ENCODE data around the gene LYPD5. TPM values are rescaled to one million over a fixed set of nuclear protein-coding genes. Genes with fewer than 3 reads are reported as not detected.

Gene LYPD5
- total RNA-seq, 4 donors from 2014 or later = 2.1 to 5.2 (median 2.6) TPM; not detected in 1

- no peaks in the 10 kb centered on the region for H3K27me3 ChIP-seq
- no peak overlapping the region for H3K4me3 ChIP-seq
- no peaks in the 10 kb centered on the region for H3K9me3 ChIP-seq
- H3K27ac ChIP-seq = no peak overlapping the region
- 40 to 61% methylated on average over 4 to 6 of the region's 6 CpGs for WGBS, 2 donors (ENCODE audit: low coverage in 1 of 2)
- no peak for DNase-seq
- H3K36me3 ChIP-seq = no peaks in the 10 kb centered on the region
- H3K4me1 ChIP-seq = no peaks in the 10 kb centered on the region
- TF ChIP-seq EP300 (IDR thresholded peaks at IDR 0.05; ENCODE audit: low read depth) = no peak
- TF ChIP-seq POLR2A (IDR thresholded peaks at IDR 0.05) = no peak
- no peak for TF ChIP-seq CTCF (IDR thresholded peaks at IDR 0.05)
- no peak for TF ChIP-seq POLR2AphosphoS5 (IDR thresholded peaks at IDR 0.05)
- in situ Hi-C loops (cut with MboI; ENCODE audit: low pct_ligation_motif_present in 1 of 4, low pct_unique_long_range_greater_than_20kb in 1 of 4, low sequenced_read_pairs in 3 of 4) (loop anchor here in 1 of 4 donors (25.0 kb wide), 1 partner anchor 375 kb away; no protein-coding TSS in a partner anchor), intact Hi-C loops (cut with DNase I; ENCODE audit: low total_unique reads) (no loop called here)
These were observed 10.4 kb upstream of the LYPD5 start for GRCh38 chr19:43812688-43813087.

GRCh38 chr19:43812259-43812658 lies 10.0 kb upstream of the LYPD5 start:
- H3K27me3 ChIP-seq = no peaks in the 10 kb centered on the region
- no peaks in the 10 kb centered on the region for H3K36me3 ChIP-seq
- DNase-seq = no peak
- WGBS, 2 donors (ENCODE audit: low coverage in 1 of 2) = 58 to 76% methylated on average over 1 of the region's 1 CpG
- no peak overlapping the region for H3K4me3 ChIP-seq
- H3K27ac ChIP-seq = no peak overlapping the region
- intact Hi-C loops (cut with DNase I; ENCODE audit: low total_unique reads) = no loop called here
- H3K9me3 ChIP-seq = no peaks in the 10 kb centered on the region
- in situ Hi-C loops (cut with MboI; ENCODE audit: low pct_ligation_motif_present in 1 of 4, low pct_unique_long_range_greater_than_20kb in 1 of 4, low sequenced_read_pairs in 3 of 4) = loop anchor here in 1 of 4 donors (25.0 kb wide), 1 partner anchor 375 kb away; no protein-coding TSS in a partner anchor
- no peak for TF ChIP-seq CTCF (IDR thresholded peaks at IDR 0.05)
- TF ChIP-seq POLR2A (IDR thresholded peaks at IDR 0.05) = no peak
- no peak for TF ChIP-seq POLR2AphosphoS5 (IDR thresholded peaks at IDR 0.05)
- TF ChIP-seq EP300 (IDR thresholded peaks at IDR 0.05; ENCODE audit: low read depth) = no peak
- no peaks in the 10 kb centered on the region for H3K4me1 ChIP-seq

GRCh38 chr19:43811837-43812236 lies 9.6 kb upstream of the LYPD5 start:
- H3K27me3 ChIP-seq = no peaks in the 10 kb centered on the region
- TF ChIP-seq POLR2A (IDR thresholded peaks at IDR 0.05) (no peak), POLR2AphosphoS5 (IDR thresholded peaks at IDR 0.05) (no peak), CTCF (IDR thresholded peaks at IDR 0.05) (no peak), EP300 (IDR thresholded peaks at IDR 0.05; ENCODE audit: low read depth) (no peak)
- intact Hi-C loops (cut with DNase I; ENCODE audit: low total_unique reads) (no loop called here), in situ Hi-C loops (cut with MboI; ENCODE audit: low pct_ligation_motif_present in 1 of 4, low pct_unique_long_range_greater_than_20kb in 1 of 4, low sequenced_read_pairs in 3 of 4) (loop anchor here in 1 of 4 donors (25.0 kb wide), 1 partner anchor 375 kb away; no protein-coding TSS in a partner anchor)
- no peaks in the 10 kb centered on the region for H3K4me1 ChIP-seq
- WGBS, 2 donors (ENCODE audit: low coverage in 1 of 2) = 20 to 29% methylated on average over 1 of the region's 1 CpG
- no peaks in the 10 kb centered on the region for H3K9me3 ChIP-seq
- no peak overlapping the region for H3K4me3 ChIP-seq
- H3K36me3 ChIP-seq = no peaks in the 10 kb centered on the region
- DNase-seq = no peak
- no peak overlapping the region for H3K27ac ChIP-seq

GRCh38 chr19:43809762-43810696 lies 7.8 kb upstream of the LYPD5 start:
- DNase-seq = no peak
- H3K4me1 ChIP-seq = no peaks in the 10 kb centered on the region
- in situ Hi-C loops (cut with MboI; ENCODE audit: low pct_ligation_motif_present in 1 of 4, low pct_unique_long_range_greater_than_20kb in 1 of 4, low sequenced_read_pairs in 3 of 4) = loop anchor here in 1 of 4 donors (25.0 kb wide), 1 partner anchor 373 kb away; no protein-coding TSS in a partner anchor
- 29 to 43% methylated on average over 7 to 8 of the region's 8 CpGs for WGBS, 2 donors (ENCODE audit: low coverage in 1 of 2)
- no peaks in the 10 kb centered on the region for H3K9me3 ChIP-seq
- H3K4me3 ChIP-seq = no peak overlapping the region
- intact Hi-C loops (cut with DNase I; ENCODE audit: low total_unique reads) = no loop called here
- no peaks in the 10 kb centered on the region for H3K36me3 ChIP-seq
- H3K27me3 ChIP-seq = no peaks in the 10 kb centered on the region
- no peak overlapping the region for H3K27ac ChIP-seq
- TF ChIP-seq EP300 (IDR thresholded peaks at IDR 0.05; ENCODE audit: low read depth) (no peak), CTCF (IDR thresholded peaks at IDR 0.05) (peak; percentile 47 to 58 (median 57)), POLR2AphosphoS5 (IDR thresholded peaks at IDR 0.05) (no peak)

Measured in transverse colon (tissue), 4 donors.